Inflammatory macrophage (primary cell): ENCODE measurements around the gene ENDOD1.
"Not testable (repeated sequence)": the region's sequence is repeated elsewhere in the genome, so short reads cannot be mapped to it uniquely, and the experiment has no call there.

Source experiments
- DNase-seq, 2 donors: peaks; one replicate each; pipeline ENCODE4 v3.0.0-alpha.2; 2020 to 2022

ENDOD1 gene

DNA sequence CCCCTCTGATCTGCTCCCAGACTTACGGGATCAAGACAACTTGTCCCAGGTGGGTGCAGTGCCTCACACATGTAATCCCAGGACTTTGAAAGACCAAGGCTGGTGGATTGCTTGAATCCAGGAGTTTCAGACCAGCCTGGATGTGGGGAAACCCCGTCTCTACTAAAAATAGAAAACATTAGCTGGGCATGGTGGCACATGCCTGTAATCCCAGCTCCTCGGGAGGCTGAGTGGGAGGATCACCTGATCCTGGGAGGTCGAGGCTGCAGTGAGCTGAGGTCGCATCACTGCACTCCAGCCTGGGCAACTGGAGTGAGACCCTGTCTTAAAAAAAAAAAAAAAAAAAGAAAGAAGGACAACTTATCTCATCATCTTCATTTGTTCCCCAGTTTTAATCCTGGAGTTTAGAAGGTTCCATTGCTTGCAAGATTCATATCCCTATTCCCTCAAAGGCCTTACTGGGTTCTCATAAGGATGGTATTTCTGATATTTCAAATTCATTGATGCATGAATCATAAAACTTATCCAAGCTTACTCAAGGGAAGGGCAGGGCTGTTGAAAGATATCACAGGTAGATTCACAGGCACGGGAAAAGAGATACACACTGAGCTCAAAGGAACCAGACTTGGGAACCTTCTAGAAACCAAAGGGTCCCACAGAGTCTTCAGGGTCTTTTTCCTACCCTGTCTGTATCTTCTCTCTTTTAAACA, 14.6 kb downstream of the ENDOD1 start:
- DNase-seq = no peak

GRCh38 chr11:95104856-95105255, 15.2 kb downstream of the ENDOD1 start:
- no peak for DNase-seq

DNA sequence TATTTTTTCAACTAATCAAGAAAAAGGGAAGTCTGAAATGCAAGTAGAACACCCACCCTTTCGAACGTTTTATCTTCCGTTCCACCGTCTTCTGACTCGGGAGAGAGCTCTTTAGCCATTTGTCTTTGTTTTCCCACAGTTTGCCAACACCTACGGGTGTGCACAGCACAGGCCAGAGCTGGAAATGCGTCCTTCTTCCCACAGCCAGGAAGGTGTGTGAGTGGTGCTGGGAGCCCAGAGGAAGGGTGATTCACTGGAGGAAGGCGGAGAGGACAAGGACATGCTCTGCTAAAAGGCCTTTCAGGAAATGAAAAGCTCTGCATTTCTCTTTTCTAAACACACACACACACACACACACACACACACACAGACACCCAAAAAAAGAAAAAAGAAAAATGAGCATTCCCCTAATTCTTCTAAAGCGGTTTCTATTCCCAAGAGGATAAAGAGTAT, 18.5 kb downstream of the ENDOD1 start:
- DNase-seq = peak; percentile 33 to 38

GRCh38 chr11:95108671-95109551, 19.3 kb downstream of the ENDOD1 start:
- DNase-seq = no peak

- not testable (repeated sequence) for DNase-seq
Measured at GRCh38 chr11:95111471-95111870, 21.8 kb downstream of the ENDOD1 start.

DNA sequence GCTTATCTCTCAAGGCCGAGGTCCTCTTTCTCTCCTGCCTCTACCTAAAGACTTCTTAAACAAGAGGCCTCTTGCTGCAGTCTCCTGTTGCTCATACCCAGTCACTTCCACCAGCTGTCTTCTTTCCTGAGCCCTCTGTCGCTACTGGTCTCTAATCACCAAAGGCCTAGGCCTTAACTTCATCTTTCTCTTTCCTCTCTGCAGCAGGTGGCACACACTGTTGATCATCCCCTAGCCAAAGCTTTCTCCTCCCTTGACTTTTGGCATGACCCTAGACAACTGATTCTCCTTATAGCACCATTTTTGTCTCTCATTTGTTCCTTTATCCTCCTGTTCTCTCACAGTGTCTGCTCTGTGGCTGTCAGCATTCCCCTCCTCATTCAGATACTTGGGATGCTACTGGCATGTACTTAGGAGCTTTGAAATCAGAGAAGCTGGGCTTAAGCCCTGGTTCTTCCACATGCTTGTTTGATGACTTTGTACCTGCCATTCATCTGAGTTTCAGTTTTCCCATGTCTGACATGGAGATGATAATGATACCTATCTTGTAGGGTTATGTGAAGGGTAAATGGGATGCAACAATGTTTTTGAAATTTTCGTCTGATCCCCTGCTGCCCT, 22.4 kb downstream of the ENDOD1 start:
- DNase-seq = no peak

DNA sequence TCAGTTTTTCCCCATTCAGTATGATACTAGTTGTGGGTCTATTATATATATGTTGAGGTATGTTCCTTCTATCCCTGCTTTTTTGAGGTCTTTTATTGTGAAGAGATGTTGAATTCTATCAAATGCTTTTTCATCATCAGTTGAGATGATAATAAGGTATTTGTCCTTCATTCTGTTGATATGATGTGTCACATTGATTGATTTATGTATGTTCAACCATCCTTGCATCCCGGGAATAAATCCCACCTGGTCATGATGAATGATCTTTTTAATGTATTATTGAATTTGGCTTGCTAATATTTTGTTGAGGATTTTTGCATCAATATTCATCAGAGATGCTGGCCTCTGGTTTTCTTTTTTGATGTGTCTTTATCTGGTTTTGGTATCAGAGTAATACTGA, 26.0 kb downstream of the ENDOD1 start:
- no peak for DNase-seq

DNA sequence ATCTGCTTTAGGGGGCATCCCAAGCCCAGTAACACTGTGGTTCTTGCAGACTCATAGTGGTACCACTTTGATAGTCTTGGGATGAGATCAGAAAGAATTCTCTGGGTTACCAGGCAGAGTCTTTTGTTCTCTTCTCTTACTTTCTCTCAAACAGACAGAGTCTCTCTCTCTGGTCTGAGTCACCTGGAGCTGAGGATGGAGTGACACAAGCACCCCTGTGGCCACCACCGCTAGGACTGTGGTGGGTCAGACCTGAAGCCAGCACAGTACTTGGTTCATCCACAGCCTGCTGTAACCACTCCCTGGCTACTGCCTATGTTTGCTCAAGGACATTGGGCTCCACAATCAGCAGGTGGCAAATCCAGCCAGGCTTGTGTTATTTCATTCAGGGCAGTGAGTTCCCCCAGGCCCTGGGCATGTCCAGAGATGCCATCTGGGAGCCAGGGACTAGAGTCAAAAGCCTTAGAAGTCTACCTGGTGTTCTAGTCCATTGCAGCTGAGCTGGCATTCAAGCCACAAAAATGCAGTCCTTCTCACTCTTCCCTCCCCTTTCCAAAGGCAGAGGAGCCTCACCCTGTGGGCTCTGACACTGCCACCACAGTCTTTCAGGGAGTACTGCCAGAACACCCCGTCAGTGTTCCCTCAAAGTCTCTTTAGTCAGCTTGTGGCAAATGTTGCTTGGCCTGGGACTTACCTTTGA, 29.9 kb downstream of the ENDOD1 start:
- no peak for DNase-seq

DNA sequence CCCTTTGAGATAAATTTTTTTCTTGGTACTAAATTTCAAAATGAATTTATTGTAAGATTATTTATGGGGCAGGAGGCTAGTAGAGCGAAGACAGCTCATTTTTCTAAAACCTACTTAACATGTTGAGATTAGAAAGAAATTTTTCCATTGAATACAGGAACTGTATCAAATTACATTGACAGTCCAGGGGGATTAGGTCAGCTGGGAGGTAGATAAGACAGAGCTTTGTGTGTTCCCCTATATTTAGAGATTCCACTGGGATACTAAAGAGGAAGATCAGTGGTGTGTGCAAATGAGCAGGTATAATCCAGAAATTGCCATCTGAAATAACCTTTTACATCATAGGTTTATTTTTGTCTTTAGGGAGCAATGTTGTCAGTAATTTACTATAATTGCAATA, 32.1 kb downstream of the ENDOD1 start:
- no peak for DNase-seq

GRCh38 chr11:95123556-95123955, 33.9 kb downstream of the ENDOD1 start:
- DNase-seq = no peak

DNA sequence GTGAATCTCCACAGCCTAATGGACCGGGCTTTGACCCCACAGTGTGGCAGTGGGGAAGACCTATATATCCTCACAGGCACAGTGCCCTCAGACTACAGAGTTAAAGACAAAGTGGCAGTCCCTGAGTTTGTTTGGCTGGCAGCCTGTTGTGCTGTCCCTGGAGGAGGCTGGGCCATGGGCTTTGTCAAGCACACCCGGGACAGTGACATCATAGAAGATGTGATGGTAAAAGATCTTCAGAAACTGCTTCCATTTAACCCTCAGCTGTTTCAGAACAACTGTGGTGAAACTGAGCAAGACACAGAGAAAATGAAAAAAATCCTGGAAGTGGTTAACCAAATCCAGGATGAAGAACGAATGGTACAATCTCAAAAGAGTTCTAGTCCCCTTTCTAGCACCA, 39.0 kb downstream of the ENDOD1 start:
- DNase-seq = no peak

DNA sequence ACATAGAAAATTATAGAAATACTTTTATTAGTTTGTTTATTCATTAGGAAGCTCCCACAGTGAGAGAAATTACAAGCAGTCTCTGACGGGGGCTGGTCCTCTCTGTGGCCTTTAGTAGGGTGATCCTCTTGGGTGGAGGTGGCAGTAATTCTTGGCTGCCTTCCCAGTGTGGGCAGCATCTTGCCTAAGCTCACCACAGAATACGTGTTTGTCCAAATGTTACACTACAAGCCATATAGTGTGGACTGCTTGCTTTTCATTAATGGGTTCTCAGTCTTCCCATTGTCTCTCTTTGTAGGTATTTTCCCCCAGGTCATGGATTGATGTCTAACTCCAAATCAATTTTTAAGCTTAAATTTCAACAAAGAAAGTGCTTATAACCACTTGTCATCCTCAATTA, 43.3 kb downstream of the ENDOD1 start:
- peak; percentile 70 to 83 for DNase-seq

GRCh38 chr11:95134491-95134890, 44.8 kb downstream of the ENDOD1 start:
- no peak for DNase-seq

DNA sequence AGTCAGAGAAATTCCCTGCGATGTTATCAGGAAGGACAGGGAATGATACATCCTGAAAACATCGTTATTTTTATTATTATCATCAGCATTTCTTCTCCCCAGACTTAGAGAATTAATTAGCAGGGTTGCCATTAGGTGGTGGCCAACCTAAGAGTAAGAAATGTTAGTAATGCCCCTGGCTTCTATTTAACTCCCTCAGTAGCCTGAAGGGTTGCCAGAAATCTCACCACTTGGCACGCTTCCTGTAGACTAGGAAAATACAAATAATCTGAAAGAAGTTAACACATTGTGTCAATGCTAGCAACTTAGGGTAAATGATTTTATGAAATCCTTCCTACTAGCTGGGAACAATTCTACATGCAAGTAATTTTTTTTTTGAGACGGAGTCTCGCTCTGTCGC, 45.5 kb downstream of the ENDOD1 start:
- no peak for DNase-seq

GRCh38 chr11:95135880-95136279, 46.2 kb downstream of the ENDOD1 start:
- no peak for DNase-seq

- DNase-seq = not testable (repeated sequence)
Measured at GRCh38 chr11:95136747-95137146, 47.1 kb downstream of the ENDOD1 start.

- DNase-seq = no peak
Measured at GRCh38 chr11:95137299-95137698, 47.7 kb downstream of the ENDOD1 start.

- peak in 1 of 2 donors; percentile 36 for DNase-seq
Measured at GRCh38 chr11:95138448-95138847, 48.8 kb downstream of the ENDOD1 start.

GRCh38 chr11:95140397-95141033, 50.9 kb downstream of the ENDOD1 start:
- peak; percentile 22 to 23 for DNase-seq

DNA sequence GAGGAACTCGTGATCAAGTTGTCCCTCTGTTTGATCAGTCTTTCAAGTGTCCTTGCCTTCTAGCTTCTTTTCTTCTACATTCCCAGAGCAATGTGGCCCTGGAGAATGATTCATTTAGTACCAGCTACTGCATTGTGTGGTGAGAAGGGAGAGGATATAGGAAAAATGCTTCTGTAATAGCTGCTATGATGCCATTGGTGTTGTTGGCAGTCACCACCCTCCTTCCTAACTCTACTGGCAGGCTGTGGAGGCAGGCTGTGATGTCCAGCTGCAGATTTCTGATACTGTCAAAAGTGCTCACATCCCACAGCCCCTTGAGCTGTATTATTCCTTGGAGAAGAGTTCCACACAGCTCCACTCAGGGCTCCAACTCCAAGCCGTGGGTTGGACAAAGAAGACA, 52.8 kb downstream of the ENDOD1 start:
- DNase-seq = no peak

DNA sequence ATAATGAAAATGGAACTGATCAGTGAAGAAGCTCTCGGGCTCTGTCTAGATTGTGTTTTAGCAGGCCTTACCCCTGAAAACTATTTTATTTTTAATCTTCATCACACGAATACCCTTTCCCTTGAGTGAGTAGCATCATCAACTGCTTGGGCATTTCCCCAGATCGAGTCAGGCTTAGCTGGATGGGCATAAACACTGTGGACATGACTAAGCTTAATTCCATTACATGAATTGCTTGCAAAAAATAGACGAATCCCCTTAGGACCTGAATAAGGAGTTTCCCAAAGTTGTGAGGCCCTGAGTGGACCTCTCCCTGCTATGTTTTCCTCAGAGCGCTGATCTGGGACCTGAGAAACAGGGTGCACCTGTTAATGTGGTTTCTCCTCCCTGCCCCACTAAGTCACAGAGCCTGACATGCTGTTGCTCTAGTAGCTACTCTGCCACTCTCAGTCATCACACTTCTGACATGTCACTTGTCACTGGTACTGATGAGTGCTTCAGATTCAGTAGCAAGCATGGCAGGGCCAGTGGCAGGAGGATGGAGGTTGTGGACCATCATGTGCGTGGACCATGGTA, 53.5 kb downstream of the ENDOD1 start:
- DNase-seq = no peak
